Esophagus mucosa (tissue), 1 donor: ENCODE data around the gene ZNF580. TPM values are rescaled to one million over a fixed set of nuclear protein-coding genes. Genes with fewer than 3 reads are reported as not detected.

ENCODE experiments used
- ATAC-seq: fragments of 200-7000 bp; cut with Tn5 transposase; one replicate; pipeline ENCODE4 v1.9.1; 2020
- total RNA-seq: library from RNA; stranded (reverse); gene quantifications from one replicate; pipeline ENCODE4 v1.2.4, GENCODE V29; 2023
- donor health status: DM: yes; HTN: yes; CAD: no.

ZNF580 gene, protein sequence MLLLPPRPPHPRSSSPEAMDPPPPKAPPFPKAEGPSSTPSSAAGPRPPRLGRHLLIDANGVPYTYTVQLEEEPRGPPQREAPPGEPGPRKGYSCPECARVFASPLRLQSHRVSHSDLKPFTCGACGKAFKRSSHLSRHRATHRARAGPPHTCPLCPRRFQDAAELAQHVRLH
- total RNA-seq: 13.5 TPM

DNA sequence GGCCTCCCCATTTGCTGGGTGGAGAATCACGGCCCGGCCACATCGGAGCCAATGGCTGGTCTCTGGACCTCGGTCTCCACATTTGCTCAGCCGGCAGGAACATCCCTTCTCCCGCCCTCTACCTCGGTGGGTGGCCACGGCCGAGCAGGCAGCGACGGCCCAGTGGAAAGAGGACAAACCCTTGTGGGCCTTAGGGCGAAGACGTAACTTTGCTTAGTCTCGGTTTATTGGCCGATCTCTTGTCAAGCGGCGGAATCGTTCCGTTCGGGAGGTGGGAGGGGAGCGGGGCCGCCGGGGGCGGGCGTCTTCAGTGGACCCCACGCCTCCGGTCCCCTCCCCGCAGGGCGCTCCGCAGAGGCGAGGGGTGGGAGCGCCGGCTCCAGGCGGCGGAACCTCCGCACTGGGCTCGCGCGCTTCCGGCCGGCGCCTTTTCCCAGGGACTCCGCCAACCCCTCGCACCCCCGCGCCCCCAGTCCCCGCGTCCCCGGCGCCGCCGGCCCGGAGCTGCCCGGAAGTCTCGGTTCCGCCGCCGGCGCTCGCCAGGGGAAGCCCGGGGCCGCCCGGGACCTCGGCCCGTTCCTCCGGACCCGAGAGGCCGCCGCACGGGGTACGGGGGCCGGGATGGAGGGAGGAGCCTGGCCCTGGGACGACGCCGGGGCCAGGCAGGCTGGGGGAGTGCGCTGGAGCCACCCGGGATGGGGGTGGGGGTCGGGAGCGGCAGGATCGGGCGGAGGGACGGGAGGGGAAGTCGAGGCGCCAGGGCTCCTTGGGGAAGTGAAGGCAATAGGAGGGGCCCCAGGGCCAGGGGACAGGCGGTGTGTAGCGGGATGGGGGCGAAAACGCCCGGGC is at the start of gene ZNF580:
ZNF580 (plus strand) TSS at position 426 of the 849 bp plus-strand sequence. CDS start 1,507 bp downstream, outside the sequence.
- peak; percentile 34 for ATAC-seq

DNA sequence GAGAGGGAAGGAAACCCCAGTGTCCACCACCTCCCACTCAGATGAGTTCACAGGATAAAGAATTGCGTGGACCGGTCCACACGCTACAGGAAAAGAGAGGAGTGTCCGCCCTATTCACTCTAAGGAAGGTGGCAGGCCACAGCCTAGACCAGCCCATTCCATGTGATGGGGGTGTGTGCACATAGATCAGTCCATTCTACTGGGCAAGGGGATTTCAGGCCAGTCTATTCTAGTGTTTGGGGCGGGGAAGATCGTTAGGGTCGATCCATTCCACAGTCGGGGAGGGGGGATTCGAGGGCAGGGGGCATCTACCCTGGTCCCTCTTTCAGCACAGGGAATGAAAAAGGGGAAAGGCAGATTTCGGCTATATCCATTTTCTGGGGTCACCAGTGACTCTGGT is 49.2 kb upstream of the ZNF580 start:
- no peak for ATAC-seq

DNA sequence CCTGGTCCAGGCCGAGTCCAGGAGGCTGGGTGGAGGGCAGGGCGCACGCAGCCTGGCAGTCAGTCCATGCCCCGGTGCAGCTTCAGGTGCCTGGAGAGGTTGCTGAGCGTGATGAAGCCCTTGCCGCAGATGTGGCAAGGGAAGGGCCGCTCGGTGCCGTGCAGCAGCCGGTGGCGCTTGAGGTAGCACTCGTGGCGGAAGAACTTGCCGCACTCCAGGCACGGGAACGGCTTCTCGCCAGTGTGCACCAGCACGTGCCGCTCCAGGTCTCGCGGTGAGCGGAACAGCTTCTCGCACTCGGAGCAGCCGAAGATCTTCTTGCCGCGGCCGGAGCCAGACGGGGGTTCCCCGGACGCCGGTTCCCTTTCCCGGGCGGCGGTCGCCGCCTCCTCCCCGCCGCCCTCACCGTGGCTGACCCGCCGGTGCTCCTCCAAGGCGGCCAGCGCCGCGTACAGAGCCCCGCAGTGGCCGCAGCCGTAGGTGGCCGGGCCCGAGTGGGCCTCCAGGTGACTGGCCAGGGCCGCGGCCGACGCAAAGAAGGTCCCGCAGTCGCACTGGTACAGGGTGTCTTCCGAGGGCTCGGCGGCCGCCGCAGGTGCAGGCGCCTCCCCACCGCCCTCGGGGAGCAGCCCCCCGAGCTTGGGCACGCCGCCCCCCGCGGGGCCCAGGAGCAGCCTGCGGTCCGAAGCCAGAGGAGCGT is 48.3 kb upstream of the ZNF580 start:
- ATAC-seq: no peak

DNA sequence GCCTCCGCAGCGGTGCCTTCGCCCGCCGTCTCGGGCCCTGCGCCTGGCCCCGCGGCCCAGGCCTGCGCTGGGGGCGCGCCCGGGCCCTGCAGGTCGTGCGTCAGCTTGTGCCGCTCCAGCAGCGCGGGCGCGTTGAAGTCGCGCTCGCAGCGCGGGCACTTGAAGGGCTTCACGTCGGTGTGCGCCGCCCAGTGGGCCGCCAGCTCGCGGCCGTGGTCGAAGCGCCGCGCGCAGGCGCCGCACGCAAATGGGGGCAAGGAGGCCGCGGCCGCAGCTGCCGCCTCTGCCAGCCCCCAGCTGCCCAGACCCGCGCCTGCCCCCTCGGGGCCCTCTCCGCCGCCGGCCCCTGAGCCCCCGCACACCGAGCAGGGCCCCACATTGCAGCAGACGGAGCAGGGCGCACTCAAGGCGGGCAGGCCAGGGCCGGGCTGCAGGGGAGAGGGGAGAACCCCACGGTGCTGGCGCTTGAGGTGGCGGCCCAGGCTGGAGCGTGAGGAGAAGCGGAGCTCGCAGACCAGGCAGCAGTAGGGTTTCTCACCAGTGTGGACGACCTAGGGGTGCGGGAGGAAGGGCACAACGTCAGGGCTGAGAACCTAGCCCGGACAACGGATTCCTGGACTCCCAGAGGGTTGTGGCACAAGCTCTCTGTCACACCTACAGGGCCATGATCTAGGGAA is 47.6 kb upstream of the ZNF580 start:
- ATAC-seq: no peak

DNA sequence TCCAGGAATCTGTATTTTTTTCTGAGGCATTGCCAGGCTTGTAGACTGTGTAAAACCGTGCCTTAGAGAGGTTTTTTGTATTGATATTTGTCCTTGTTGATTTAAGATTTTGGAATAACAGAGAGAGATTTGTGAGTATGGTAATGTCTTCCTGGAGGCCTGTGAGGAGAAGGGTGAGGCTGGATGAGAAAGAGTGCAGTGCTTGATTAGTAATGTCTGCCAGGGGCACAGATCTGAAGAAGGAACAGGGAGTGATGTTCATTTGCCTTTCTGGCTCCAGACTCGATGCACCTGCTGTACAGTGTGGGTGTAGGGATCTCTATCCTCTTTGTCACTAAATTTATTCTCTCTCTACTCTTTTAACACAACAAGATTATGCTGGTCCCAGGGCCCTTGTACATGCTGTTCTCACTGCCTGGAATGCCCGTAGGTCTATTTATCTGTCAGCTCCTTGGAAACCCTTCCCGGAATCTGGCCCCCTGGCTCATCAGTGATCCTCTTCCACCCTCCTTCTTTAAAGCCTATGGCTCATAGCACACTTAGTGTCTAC is 45.7 kb upstream of the ZNF580 start:
- no peak for ATAC-seq

DNA sequence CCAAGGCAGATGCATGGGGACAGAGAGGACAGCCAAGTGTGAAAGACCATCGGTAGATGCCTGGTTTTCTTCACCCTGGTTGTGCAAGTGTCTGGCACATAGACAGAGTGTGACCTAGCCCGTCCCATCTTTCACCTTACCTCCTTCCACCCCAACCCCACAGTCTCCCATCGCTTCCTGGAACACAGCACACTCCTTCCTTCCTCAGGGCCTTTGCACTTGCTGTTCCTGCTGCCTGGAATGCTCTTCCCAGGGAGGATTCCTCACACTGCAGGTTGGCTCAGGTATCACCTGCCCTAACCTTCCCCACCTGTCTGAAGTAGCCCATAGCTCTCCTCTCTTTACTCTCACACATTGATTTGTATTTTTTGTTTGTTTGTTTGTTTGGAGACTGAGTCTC is 44.5 kb upstream of the ZNF580 start:
- no peak for ATAC-seq

DNA sequence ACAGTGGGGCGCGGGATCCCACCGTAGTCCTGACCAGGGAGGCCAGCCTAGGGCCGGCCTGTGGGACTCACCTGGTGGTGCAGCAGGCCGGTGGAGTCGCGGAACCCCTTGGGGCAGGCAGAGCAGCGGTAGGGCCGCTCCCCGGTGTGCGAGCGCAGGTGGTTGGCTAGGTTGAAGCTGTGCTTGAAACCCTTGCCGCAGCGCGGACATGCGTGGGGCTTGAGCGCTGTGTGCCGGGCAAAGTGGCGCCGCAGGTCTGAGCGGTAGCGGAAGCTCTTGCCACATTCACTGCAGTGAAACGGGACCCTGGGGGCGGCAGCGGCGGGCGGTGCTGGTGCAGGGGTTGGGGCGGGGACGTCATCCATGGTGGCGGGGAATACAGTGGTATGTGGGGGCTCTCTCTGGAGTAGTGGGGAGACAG is 43.3 kb upstream of the ZNF580 start:
- no peak for ATAC-seq

DNA sequence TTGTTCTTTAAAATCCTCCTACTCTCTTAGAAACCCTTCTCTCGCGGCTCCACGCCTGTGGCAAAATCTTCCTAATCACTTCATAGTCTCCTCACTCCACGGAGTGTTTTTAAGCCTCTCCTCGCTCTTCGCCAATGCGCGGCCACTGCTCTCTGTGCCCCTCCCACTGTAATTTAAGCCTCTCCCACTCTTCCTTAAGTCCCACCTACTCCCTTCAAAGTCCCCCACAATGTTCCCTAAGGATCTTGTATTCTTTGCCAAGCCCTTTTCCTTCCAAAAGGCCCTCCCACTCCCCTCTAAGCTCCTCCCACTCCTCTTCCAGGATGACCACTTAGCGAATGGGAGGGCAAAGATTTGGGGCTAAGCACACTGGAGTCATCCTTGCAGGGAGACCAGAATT is 42.8 kb upstream of the ZNF580 start:
- ATAC-seq: no peak

DNA sequence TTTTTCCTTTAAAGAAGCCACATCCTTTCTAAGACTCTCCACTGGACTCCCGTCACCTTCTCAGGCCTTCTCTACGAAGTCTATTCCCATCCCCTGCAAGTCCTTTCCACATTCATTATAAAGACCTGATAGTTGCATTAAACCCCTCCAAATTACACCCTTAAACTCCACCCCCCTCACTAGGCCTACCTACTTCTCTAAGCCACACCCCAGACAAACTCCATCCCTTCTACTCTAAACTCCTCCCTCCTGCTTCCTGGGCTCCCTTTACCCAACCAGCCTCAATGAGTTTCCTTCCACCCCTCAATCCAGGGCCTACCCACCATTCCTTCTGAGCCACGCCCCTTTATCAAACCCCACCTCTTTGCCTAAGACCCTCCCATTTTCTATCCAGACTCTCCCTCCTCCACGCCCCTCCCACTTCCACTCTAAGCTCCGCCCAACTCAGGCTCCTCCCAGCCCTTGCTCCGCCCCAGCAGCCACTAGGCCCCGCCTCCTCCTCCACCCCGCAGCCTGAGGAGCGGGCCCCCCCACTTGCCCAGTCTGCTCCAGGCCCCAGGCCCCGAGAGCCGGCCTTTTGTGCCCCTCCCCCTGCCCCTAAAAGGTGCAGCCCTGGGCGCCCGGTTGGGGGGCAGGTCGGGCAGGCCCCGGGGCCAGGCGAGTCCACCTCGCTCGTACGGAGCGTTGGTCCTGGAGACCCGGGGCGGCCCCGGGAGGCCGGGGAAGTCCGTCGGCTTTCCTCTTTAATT is 41.9 kb upstream of the ZNF580 start:
- ATAC-seq: peak; percentile 90

DNA sequence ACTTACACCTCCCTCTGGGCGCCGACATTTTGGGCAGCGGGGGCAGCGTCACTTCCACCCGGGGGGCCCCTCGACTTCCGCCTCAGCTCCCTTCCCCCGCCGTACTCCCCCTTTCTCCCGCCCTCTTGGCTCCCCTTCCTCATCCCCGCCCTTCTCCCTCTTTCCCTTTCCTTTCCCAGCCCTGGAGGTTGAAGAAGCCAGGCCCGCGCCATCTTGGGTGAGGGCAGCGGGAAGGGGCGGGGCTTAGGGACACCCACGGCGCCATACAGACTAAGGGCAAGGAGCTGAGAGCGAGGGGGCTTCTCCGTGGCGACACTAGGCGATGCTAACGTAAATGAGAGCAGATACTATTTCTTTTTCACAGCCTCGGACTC is 41.3 kb upstream of the ZNF580 start, which contains the start of gene FIZ1:
FIZ1 (minus strand) TSS at position 50 of the 374 bp plus-strand sequence. CDS start 1,652 bp downstream, outside the sequence.
- ATAC-seq: peak; percentile 88

DNA sequence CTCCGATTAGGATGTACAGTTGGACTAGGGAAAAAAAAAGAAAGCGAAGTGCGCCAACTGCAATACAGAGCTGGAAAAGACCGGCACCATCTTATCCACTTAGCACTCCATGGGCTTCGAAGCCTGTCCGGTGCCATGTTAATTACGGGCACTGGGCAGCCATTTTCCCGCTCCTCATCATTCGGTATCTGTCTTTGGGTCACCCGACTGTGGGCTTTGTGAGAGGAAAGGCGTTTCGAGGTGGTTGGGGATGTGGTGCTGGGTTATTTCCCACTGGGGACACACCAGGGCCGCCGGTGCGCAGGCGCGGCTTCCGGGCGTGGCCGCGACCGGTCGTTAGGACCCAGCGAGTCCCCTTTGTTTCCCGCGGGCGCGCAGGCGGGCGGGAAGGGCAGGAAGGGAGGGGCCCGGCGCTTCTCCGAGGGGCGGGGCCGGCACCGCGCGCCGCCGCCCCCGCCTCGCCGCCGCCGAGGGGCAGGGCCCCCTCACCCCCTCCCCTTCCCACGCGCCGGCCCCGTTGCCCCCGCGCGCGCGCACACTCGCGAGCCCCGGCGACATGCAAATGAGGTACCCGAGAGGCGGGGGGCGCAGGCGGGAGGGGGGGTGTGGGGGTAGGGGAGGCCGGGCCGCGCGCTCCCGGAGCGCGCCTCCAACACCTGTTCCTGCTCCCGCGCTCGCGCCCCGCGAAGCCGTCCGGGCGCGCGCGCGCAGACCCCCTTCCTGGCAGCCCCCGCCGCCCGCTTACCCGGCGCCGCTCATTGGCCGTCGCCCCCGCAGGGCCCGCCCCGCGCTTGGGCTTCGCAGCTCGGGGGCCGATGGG is 40.8 kb upstream of the ZNF580 start, which contains the start of gene ZNF524:
ZNF524 (plus strand) TSS at position 447 of the 820 bp plus-strand sequence. CDS start 1,825 bp downstream, outside the sequence.
- peak; percentile 50 for ATAC-seq

DNA sequence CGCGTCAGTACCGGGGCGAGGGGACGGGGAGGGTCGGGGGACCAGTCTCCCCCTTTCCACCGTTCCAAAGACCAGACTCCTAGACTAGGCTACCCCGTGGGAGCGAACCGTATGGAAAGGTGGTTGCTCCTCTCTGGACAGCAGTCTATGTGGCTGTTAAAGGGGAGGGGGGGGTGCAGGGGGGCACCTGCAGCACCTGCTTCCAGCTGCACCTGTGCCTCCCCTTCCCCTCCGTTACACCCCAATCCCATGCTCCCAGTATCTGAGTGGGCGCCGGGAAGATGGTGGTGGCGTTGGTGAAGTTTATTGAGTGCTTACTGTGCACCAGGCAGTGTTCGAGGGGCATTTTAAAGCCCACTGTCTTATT is 40.2 kb upstream of the ZNF580 start:
- no peak for ATAC-seq

DNA sequence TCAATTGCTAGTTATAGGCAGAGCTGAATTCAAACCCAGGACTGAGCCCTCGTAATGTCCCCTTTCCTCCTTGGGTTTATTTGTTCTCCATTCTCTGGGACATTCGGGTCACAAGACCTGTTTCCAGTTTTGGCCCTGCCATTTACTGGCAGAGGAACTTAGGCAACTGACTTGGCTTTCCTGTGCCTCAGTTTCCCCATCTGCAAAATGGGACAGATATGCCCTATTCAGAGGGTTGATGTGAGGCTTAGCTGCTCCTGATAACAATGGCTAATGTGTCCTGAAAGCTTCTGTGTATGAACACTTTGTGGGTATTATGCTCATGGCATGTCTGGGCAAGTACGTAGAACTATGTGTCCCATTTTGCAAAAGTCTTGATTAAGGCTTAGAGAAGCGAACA is 39.7 kb upstream of the ZNF580 start:
- ATAC-seq: no peak

DNA sequence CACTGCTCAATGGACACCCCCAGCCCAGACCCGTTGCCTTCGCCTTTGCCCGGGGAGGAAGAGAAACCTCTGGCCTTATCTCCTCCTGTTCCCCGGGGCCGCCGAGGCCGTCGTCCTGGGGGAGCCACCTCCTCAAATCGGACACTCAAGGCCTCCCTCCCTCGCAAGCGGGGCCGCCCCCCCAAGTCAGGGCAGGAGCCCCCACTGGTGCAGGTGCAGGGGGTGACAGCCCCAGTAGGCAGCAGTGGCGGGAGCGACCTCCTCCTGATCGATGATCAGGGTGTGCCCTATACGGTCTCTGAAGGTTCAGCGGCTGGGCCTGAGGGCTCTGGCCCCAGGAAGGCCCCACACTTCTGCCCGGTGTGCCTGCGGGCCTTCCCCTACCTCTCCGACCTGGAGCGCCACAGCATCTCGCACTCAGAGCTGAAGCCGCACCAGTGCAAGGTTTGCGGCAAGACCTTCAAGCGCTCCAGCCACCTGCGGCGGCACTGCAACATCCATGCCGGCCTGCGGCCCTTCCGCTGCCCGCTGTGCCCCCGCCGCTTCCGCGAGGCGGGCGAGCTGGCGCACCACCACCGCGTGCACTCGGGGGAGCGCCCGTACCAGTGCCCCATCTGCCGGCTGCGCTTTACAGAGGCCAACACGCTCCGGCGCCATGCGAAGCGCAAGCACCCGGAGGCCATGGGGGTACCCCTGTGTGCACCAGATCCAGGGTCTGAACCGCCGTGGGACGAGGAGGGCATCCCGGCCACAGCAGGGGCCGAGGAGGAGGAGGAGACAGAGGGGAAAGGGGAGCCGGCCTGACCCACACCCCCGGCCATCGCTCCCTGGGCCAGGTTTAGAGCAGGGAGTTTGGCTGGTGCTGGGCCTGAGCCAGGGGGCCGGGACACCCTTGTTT is 38.4 kb upstream of the ZNF580 start:
- ATAC-seq: no peak

DNA sequence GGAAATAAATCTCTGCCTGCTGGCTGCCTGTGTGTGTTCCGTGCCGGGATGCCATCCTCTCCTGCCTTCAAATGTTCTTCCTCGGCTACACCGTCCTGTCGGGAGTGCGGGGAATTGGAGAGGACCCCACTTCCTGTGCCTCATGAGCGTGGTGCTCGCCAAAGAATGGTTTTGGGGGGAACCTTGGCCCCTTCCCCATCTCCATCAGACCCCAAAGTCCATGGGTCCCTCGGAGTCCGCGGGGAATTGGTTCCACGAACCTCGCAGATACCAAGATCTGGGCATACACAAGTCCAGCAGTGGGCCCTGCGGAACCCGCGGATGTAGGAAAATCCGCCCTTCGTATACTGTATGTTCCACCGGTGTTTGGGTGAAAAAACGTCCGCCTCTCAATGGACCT is 37.7 kb upstream of the ZNF580 start:
- ATAC-seq: no peak

DNA sequence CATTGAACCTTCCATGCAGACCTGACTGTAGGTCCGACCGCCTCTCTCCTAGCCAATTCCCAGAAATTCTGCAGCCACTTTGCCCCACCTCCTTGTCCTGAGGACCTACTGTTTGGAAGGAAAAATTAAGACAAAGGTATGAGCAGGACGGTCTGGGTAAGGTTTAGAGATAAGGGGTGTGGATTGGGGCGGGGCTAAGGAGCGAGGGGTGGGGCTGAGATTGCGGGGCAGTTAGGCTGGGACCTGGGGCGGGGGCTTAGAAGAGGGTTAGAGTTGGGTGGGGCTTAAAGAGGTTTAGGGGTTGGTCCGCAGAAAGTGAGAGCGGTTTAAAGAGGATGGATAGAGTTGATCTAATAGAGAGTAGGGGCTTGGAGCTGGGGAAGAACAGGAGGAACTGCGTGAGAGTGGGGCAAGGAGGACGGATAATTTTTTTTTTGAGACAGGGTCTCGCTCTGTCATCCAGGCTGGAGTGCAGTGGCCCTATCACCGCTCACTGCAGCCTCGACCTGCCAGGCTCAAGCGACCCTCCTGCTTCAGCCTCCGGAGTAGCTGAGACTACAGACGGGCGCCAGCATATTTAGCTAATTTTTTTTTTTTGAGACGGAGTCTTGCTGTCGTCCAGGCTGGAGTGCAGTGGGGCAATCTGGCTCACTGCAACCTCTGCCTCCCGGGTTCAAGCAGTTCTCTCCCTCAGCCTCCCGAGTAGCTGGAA is 37.1 kb upstream of the ZNF580 start:
- no peak for ATAC-seq

DNA sequence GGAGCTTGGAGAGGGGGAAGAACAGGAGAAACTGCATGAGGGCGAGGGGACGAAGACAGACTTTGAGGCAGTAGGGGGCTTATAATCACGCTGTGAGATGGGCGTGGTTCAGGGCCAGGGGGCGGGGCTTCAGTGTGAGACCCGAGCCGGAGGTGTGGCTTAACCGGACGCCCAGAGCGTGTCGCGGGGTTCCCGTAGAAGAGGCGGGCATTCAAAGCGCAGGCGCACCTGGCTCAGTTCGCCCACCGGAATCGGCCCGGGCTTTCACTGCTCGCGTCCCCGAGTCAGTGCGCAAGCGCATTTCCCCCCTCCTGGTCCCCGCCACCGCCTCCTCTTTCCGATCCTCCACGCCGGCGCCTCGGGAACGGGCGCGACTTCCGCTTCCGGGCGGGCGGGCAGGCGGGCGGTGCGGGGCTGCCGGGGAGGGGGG is 35.6 kb upstream of the ZNF580 start:
- ATAC-seq: peak; percentile 73

DNA sequence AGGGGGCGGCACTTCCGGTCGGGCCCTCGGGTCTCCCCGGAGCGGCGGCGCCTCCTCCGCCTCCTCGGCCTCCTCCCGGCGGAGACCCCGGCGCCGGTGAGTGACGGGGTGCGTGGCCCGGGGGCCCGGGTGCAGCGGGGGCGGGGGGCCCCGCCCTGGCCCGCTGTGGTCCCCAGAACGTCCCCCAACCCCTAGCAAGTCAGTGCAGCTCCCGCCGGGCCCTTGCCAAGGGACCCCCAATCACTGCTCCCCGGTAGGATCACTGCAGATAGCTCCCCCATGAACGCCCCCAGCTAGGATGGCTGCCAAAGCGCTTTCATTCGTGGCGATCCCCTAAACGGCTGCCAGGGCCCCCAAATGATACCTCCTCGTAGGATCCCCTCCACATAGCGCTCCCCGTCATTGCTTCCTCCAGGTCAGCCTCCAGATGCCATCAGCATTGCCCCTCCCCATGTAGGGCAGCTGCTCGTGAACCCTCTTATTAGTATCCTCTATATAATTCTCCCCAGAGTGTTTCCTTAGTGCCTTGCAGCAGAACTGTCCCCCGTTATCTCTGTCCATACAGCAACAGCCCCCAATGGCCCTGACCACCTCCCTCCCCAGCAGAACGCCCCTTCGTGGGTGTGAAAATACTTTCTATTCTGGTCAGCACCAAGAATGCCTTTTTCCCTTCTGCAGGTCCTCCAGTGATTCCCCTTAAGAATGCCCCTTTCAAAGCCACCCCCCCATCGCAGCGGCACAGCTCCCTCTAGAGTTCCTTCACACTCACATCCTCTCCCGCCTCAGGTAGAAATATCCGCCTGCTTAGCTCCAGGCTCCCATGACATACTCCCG is 34.9 kb upstream of the ZNF580 start, which contains the start of gene ZNF865:
ZNF865 (plus strand) TSS at position 11 of the 834 bp plus-strand sequence. CDS start 7,972 bp downstream, outside the sequence.
- peak; percentile 57 for ATAC-seq
